CD4-positive, alpha-beta T cell treated with Interleukin-4 for 4 hours (primary cell): ENCODE data around the gene NXNL1.

Experiments
- DNase-seq: peaks from one replicate; pipeline ENCODE4 v3.0.0-alpha.2; 2020

Gene NXNL1

GRCh38 chr19:17419154-17419620 lies 41.5 kb downstream of the NXNL1 start:
- DNase-seq = no peak

GRCh38 chr19:17418710-17419109 lies 42.0 kb downstream of the NXNL1 start:
- no peak for DNase-seq

GRCh38 chr19:17415121-17415520 lies 45.6 kb downstream of the NXNL1 start:
- DNase-seq = no peak

- DNase-seq = no peak
These were observed 46.6 kb downstream of the NXNL1 start for GRCh38 chr19:17414097-17414496.

- DNase-seq = no peak
These were observed 48.9 kb downstream of the NXNL1 start for GRCh38 chr19:17411801-17412200.

- no peak for DNase-seq
These were observed 50.7 kb downstream of the NXNL1 start for GRCh38 chr19:17409990-17410389.

- DNase-seq = no peak
These were observed 53.9 kb downstream of the NXNL1 start for GRCh38 chr19:17406887-17407196.

- DNase-seq = no peak
These were observed 54.5 kb downstream of the NXNL1 start for GRCh38 chr19:17406046-17406886.
